GM20000 (cell line): ENCODE measurements around the gene CLCN6.

Source experiments
- DNase-seq: peaks from one replicate; pipeline ENCODE4 v3.0.0; 2012; ENCODE audit warnings: low spot score
- TF ChIP-seq, protein P1 (sequence below): IDR thresholded peaks from 2 replicates; pipeline ENCODE4 v1.5.1; 2012; ENCODE audit warnings: mild to moderate bottlenecking, control low read depth; ENCODE audit errors: extremely low read depth, missing control alignments

Gene CLCN6

DNA sequence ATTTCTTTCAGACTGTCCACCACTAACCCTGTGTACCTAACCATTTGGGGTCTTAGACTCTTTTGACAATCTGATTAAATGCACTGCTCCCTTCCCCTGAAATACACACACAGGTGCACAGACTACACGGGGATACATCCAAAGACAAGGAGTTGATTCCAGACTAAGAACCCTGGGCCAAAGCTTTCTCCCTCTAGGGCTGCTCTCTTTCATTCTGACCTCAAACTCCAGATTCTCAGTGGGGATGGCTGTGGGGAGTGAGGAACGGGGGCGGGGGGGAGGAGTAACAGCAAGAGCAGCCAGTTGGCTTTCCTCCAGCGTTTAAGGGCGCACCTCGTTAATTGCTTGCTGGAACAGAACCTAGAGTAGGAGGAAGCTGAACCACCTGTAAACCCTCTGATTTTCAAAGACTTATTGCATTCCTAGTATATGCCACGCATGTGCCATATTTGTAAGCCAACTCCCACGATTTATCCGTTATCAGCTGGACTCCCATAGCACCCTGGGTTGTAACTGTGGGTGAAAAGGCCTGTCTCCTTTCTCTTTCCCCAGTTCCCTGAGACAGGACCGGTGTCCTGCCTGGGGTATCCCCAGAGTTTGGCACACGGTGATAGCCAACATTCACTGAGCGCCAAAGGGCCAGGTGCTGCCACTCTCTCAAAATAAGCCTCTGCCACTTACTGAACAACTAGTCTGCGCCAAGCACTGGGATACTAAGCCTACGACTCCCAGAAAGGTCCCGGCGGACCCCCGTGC is 1.1 kb upstream of the CLCN6 start:
- TF ChIP-seq, protein P1, sequence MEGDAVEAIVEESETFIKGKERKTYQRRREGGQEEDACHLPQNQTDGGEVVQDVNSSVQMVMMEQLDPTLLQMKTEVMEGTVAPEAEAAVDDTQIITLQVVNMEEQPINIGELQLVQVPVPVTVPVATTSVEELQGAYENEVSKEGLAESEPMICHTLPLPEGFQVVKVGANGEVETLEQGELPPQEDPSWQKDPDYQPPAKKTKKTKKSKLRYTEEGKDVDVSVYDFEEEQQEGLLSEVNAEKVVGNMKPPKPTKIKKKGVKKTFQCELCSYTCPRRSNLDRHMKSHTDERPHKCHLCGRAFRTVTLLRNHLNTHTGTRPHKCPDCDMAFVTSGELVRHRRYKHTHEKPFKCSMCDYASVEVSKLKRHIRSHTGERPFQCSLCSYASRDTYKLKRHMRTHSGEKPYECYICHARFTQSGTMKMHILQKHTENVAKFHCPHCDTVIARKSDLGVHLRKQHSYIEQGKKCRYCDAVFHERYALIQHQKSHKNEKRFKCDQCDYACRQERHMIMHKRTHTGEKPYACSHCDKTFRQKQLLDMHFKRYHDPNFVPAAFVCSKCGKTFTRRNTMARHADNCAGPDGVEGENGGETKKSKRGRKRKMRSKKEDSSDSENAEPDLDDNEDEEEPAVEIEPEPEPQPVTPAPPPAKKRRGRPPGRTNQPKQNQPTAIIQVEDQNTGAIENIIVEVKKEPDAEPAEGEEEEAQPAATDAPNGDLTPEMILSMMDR = no peak
- DNase-seq = peak; percentile 49

DNA sequence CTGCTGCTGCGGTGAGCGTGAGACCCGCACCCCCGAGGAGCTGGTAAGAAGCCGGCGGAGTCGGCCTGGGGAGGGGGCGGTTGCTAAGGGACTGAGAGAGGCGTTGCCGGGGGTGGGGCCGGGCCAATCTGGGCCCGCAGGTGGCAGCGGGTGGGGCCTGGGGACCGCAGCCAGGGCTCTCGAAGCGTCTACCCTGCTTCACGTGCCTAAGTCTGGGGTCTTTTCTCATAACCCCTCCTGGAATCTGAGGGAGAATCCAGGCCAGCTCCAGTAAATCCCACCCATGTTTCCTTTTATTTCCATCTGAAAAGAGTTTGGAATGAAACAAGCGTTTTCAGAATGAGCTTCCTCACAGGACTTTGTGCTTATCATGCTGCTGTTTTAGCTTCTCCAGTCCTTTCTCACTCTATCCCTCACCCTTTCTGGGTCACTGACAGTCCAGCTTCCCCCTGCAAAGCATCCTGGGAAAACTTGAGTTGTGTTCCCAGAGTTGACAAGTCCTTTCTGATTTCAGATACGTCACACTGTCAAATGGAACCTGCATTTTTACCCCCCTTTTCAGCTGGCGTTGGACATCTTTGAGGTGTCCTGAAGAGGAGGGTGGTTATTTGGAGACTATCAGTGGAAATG is 431 bp downstream of the CLCN6 start:
- no peak for DNase-seq
- TF ChIP-seq, protein P1 = no peak

DNA sequence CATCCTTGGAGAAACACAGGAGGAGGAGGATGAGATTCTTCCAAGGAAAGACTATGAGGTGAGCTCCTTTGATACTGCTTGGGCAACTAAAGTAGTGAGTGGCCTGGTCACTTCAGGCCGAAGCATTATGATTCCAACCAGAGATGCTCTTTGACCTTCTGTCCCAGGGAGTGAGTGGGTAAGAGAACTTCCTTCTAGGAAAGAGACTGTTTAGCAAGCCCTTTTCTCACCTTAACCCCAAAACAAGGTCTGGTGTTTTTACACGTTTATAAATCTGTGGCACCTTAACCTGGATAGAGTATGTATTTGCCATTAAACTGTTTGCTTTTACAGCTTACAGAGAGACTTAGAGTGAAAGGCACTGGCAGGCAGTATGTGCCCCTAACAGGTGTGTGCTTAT is 1.1 kb downstream of the CLCN6 start:
- TF ChIP-seq, protein P1 = no peak
- no peak for DNase-seq

DNA sequence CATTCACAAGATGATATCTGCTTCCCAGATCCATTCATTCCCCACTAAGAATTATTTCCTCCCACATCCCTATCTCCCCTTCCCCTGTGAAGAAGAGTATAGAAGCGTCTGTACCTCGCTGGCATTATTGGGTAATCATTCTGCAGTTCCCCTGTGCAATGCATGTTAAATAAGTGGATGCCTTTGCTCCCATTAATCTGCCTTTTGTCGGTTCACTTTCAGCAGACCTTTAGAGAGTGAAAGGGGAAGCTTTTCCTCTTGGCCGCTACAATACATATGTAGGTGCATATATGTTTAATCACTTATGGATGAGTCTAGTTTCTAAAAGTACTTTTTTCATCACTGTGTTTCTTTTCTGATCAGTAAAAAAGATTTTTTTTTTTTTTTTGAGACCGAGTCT is 7.0 kb downstream of the CLCN6 start:
- no peak for DNase-seq
- TF ChIP-seq, protein P1 = no peak

DNA sequence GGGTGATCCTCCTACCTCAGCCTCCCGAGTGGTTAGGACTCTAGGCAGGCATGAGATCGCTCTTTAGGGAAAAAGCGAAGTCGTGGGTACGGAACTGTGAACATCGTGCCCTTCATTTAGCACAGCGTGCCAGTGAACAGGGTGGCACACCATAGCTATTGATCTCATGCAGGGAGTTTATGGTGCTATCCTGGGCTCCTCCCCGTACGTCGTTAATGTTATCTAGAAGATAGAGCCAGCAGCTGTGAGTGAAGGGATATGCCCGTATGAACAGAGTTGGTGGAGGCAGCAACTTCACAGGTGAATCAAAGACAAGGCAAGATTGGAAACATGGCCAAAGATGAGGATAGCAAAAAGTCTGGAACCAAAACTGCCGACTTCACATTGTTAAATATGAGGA is 11.2 kb downstream of the CLCN6 start:
- TF ChIP-seq, protein P1 = no peak
- no peak for DNase-seq

DNA sequence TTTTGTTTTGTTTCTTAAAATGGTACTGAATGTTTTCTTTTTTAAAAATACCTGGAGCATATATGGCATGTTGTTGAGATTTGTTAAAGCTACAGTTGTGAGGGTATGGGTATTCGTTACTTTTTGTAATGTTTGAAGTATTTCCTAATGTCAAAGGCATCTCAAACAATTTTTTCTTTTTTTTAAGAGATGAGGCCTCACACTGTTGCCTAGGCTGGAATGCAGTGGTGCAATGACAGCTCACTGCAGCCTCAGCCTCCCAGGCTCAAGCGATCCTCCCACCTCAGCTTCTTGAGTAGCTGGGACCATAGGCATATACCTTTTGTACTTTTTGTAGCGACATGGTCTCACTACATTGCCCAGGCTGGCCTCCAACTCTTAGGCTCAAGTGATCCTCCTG is 16.1 kb downstream of the CLCN6 start:
- DNase-seq = no peak
- TF ChIP-seq, protein P1 = no peak

DNA sequence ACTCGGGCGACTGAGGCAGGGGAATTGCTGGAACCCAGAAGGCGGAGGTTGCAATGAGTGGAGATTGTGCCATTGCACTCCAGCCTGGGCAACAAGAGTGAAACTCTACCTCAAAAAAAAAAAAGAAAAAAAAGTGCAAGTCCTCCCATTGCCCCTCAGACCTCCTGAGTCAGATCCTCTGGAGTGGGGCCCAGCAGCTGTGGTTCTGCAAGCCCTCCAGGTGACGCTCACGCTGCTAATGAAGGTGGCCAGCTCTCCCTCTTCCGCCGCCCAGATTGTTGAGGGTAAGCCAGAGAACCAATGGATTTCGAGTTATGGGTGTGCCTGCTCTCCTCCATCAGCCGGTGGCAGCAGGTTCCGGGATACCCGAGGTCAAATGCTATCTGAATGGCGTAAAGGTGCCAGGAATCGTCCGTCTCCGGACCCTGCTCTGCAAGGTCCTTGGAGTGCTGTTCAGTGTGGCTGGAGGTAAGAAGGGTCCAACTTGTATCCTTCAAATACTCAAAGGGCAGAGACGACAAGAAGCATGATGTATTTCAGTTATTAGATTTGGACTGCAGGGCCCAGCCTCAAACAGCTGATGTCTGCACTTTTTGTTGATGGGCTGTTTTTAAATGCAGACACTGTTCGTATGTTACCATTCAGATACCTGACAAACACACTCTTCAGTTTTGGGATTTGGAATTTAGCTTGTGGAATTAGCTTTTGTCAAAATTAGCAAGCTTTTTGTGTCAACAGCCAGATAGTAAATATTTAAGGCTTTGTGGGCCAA is 17.6 kb downstream of the CLCN6 start:
- no peak for DNase-seq
- TF ChIP-seq, protein P1 = no peak
